GM12878 (cell line): ENCODE results near the gene AGAP1. TPM values are rescaled to one million over a fixed set of nuclear protein-coding genes. Genes with fewer than 3 reads are reported as not detected.

ENCODE experiments used
- ATAC-seq: fragments of 200-7000 bp; cut with Tn5 transposase; 3 replicates; pipeline ENCODE4 v1.9.1; 2020; ENCODE audit warnings: mild to moderate bottlenecking, moderate library complexity
- BruUV-seq: library from RNA; stranded (reverse); fragments of 400-500 nt; replicated peaks from 2 replicates; lab custom pipeline; 2021; lab: Mats Ljungman, UMichigan
- CTCF ChIA-PET: fragments of 300-600 bp; sonication (Branson Sonifier 250); formaldehyde crosslinking; extraction: SDS; loops from one replicate; lab custom pipeline; 2021; ENCODE audit warnings: inconsistent platforms; lab: Yijun Ruan, JAX
- POLR2A ChIA-PET: fragments of 350-600 bp; formaldehyde crosslinking; extraction: SDS; loops from one replicate; lab custom pipeline; 2021; ENCODE audit warnings: inconsistent platforms; lab: Charles Lee
- RAD21 ChIA-PET: fragments of 300-600 bp; sonication (Branson Sonifier 250); formaldehyde crosslinking; loops from one replicate; lab custom pipeline; 2023; ENCODE audit warnings: antibody characterized with exemption; ENCODE audit not compliant: unreplicated experiment; lab: Charles Lee
- SMC1A ChIA-PET: fragments of 300-600 bp; sonication (Branson Sonifier 250); formaldehyde crosslinking; loops from one replicate; lab custom pipeline; 2023; ENCODE audit not compliant: unreplicated experiment, uncharacterized antibody; lab: Charles Lee
- DNase-seq: peaks from one replicate; pipeline ENCODE4 v3.0.0-alpha.2; 2011; ENCODE audit warnings: low read depth, low spot score
- FAIRE-seq: peaks from 3 replicates; lab custom pipeline; 2011; peaks lifted over from hg19 to GRCh38; lab: Jason Lieb, UNC
- H2AFZ ChIP-seq: 2 replicates; pipeline ENCODE4 v1.6.0; 2011; ENCODE audit warnings: low read depth, low read length, control low read depth; ENCODE audit not compliant: control insufficient read depth
- H3K27ac ChIP-seq: 2 replicates; pipeline ENCODE4 v1.5.1; 2011; ENCODE audit warnings: control low read depth; ENCODE audit not compliant: control insufficient read depth, insufficient read depth
- H3K27me3 ChIP-seq, 2 experiments: replicated peaks in 1 of 2; 2 replicates each; pipeline versions ENCODE4 v1.6.0 to v1.6.1; 2011; ENCODE audit warnings: low read length in 1 of 2; ENCODE audit not compliant: control insufficient read depth in 2 of 2, insufficient read depth in 2 of 2
- H3K36me3 ChIP-seq, 2 experiments: 2 replicates each; pipeline ENCODE4 v1.5.1; 2011; ENCODE audit warnings: low read length in 1 of 2; ENCODE audit not compliant: control insufficient read depth in 2 of 2, insufficient read depth in 2 of 2
- H3K4me1 ChIP-seq: 2 replicates; pipeline ENCODE4 v1.6.1; 2011; ENCODE audit warnings: mild to moderate bottlenecking, low read length, moderate library complexity, mixed read lengths; ENCODE audit not compliant: control insufficient read depth, insufficient read depth
- H3K4me2 ChIP-seq: 2 replicates; pipeline ENCODE4 v1.6.0; 2011; ENCODE audit warnings: control low read depth; ENCODE audit not compliant: control insufficient read depth, insufficient read depth
- H3K4me3 ChIP-seq: fragments of 200-600 bp; sonication (generic); 2 replicates; pipeline ENCODE4 v1.5.1; 2016
- H3K79me2 ChIP-seq: 2 replicates; pipeline ENCODE4 v1.6.0; 2011; ENCODE audit warnings: low read length; ENCODE audit not compliant: control insufficient read depth, insufficient read depth
- H3K9ac ChIP-seq: 2 replicates; pipeline ENCODE4 v1.8.0; 2011; ENCODE audit warnings: low read length, control low read depth, mixed read lengths; ENCODE audit not compliant: control insufficient read depth, insufficient read depth
- H3K9me3 ChIP-seq: replicated peaks from 3 replicates; pipeline ENCODE4 v1.5.1; 2011; ENCODE audit warnings: mild to moderate bottlenecking, low read length; ENCODE audit not compliant: control insufficient read depth, insufficient read depth
- H4K20me1 ChIP-seq: 2 replicates; pipeline ENCODE4 v1.6.0; 2011; ENCODE audit not compliant: control insufficient read depth, insufficient read depth
- FOXM1 ChIP-seq: IDR thresholded peaks from 2 replicates; pipeline ENCODE4 v1.6.1; 2012; ENCODE audit warnings: low read depth, mild to moderate bottlenecking, inconsistent platforms, low read length, moderate library complexity
- PAX5 ChIP-seq: IDR thresholded peaks from 2 replicates; pipeline ENCODE4 v1.6.1; 2011; ENCODE audit warnings: low read depth, low read length, borderline replicate concordance
- SRF ChIP-seq, 2 experiments: IDR thresholded peaks; 2 replicates each; pipeline ENCODE4 v1.6.1; 2011; ENCODE audit warnings: low read depth in 2 of 2, low read length in 2 of 2, mild to moderate bottlenecking in 1 of 2, moderate library complexity in 1 of 2
- WGBS: methylation state at CpG from one replicate; pipeline ENCODE4 v1.1.6; 2016; ENCODE audit warnings: low lambda C conversion rate; ENCODE audit not compliant: insufficient replicate concordance, insufficient coverage; ENCODE audit errors: missing lambda C conversion rate; 5-methylcytosine and 5-hydroxymethylcytosine counted together
- in situ Hi-C: fragments of 300-500 bp; cut with MboI; formaldehyde crosslinking; loops from 9 replicates; pipeline ENCODE4 v1.14.3; 2018; ENCODE audit warnings: mixed read lengths
- intact Hi-C: fragments of 100-400 bp; cut with micrococcal nuclease; formaldehyde crosslinking; loops from one replicate; pipeline ENCODE4 v1.14.2; 2022; ENCODE audit not compliant: unreplicated experiment
- polyA plus RNA-seq, 11 experiments: library from polyadenylated mRNA; depleted of rRNA in 4 of 11; unstranded in 6 of 11; stranded (reverse) in 5 of 11; fragments of >200 nt; fragmentation: Nextera tagmentation in 4 of 11; fragmentation: Illumina TruSeq in 1 of 11; extraction: Ambion mirVana in 4 of 11; extraction: Trizol in 1 of 11; gene quantifications; 1 replicate in 1 of 11; 2 replicates in 10 of 11; pipeline versions ENCODE4 v1.2.1 to v1.2.3, GENCODE V29; 2011 to 2016; ENCODE audit warnings: inconsistent platforms in 2 of 11, missing spikeins in 2 of 11, low read depth in 1 of 11
- total RNA-seq, 4 experiments: library from RNA; depleted of rRNA in 3 of 4; stranded (reverse); fragments of >200 nt in 3 of 4; fragmentation: Illumina TruSeq in 1 of 4; extraction: Trizol in 1 of 4; gene quantifications; 2 replicates each; pipeline versions ENCODE4 v1.2.1 to v1.2.3, GENCODE V29; 2013 to 2021
- TF ChIP-seq, protein P1 (sequence below): fragments of 450-650 bp; formaldehyde crosslinking; IDR thresholded peaks from 2 replicates; pipeline ENCODE4 v1.4.0; 2020; ENCODE audit warnings: mild to moderate bottlenecking, moderate library complexity
- TF ChIP-seq, protein P2 (sequence below): fragments of 450-650 bp; IDR thresholded peaks from 2 replicates; pipeline ENCODE4 v1.6.1; 2016; ENCODE audit warnings: mild to moderate bottlenecking, moderate library complexity, borderline replicate concordance

Gene AGAP1
- total and polyA plus RNA-seq, 10 of the 15 experiments (the other 5 are each of a cell fraction or from before 2014, with no cell fraction given), result 0.05 to 0.15 (median 0.06) TPM; not detected in 7

DNA sequence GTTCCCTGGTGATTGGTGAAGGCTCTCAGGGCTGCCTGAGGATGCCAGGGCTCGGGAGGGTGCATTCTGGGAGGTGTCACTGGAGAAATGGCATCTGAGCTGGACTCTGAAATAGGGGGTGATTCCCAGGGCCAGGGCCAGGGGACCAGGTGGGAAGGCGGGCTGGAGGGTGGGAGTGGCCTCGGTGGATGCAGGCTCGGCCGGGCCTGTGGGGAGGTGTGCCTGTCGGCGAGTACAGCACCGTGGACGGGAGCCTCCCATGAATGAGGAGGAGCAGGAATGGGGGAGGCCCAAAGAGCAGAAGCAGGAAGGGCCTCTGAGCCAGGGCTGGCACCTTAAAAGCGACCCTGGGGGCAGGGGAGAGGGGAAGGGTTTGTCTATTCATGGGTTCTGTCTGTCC is 557.5 kb downstream of the AGAP1 start:
- RAD21 ChIA-PET, result no interaction called here

DNA sequence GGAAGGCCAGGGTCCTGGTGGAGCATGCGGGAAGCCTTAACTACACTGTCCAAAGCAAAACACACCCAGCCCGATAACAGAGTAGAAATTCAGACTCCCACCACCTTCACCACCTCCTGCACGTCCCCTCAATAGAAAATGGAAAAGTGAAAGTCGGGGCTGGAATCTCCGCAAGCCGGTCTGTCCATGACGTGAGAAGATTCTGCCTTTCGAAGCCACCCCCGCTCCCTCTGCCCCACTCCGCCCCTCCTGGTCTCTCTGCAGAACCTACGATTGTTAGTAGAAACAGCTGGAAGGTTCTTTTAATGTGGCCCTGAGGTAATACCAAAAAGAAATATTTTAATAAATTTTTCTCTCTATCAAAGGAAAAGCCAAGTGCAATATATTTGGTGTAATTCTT is 558.0 kb downstream of the AGAP1 start:
- H3K4me2 ChIP-seq, result no peak overlapping the region
- ChIA-PET CTCF (no interaction called here), SMC1A (no interaction called here), RAD21 (no interaction called here), POLR2A (no interaction called here)
- H3K36me3 ChIP-seq, result no peaks in the 10 kb centered on the region
- TF ChIP-seq, protein P1, sequence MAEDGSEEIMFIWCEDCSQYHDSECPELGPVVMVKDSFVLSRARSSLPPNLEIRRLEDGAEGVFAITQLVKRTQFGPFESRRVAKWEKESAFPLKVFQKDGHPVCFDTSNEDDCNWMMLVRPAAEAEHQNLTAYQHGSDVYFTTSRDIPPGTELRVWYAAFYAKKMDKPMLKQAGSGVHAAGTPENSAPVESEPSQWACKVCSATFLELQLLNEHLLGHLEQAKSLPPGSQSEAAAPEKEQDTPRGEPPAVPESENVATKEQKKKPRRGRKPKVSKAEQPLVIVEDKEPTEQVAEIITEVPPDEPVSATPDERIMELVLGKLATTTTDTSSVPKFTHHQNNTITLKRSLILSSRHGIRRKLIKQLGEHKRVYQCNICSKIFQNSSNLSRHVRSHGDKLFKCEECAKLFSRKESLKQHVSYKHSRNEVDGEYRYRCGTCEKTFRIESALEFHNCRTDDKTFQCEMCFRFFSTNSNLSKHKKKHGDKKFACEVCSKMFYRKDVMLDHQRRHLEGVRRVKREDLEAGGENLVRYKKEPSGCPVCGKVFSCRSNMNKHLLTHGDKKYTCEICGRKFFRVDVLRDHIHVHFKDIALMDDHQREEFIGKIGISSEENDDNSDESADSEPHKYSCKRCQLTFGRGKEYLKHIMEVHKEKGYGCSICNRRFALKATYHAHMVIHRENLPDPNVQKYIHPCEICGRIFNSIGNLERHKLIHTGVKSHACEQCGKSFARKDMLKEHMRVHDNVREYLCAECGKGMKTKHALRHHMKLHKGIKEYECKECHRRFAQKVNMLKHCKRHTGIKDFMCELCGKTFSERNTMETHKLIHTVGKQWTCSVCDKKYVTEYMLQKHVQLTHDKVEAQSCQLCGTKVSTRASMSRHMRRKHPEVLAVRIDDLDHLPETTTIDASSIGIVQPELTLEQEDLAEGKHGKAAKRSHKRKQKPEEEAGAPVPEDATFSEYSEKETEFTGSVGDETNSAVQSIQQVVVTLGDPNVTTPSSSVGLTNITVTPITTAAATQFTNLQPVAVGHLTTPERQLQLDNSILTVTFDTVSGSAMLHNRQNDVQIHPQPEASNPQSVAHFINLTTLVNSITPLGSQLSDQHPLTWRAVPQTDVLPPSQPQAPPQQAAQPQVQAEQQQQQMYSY (CRISPR knock-in tag), result no peak
- no peak for TF ChIP-seq SRF (IDR thresholded peaks at IDR 0.05; ENCODE audit: low read depth in 2 of 2, low read length in 2 of 2)
- no peak for TF ChIP-seq FOXM1
- TF ChIP-seq, protein P2, sequence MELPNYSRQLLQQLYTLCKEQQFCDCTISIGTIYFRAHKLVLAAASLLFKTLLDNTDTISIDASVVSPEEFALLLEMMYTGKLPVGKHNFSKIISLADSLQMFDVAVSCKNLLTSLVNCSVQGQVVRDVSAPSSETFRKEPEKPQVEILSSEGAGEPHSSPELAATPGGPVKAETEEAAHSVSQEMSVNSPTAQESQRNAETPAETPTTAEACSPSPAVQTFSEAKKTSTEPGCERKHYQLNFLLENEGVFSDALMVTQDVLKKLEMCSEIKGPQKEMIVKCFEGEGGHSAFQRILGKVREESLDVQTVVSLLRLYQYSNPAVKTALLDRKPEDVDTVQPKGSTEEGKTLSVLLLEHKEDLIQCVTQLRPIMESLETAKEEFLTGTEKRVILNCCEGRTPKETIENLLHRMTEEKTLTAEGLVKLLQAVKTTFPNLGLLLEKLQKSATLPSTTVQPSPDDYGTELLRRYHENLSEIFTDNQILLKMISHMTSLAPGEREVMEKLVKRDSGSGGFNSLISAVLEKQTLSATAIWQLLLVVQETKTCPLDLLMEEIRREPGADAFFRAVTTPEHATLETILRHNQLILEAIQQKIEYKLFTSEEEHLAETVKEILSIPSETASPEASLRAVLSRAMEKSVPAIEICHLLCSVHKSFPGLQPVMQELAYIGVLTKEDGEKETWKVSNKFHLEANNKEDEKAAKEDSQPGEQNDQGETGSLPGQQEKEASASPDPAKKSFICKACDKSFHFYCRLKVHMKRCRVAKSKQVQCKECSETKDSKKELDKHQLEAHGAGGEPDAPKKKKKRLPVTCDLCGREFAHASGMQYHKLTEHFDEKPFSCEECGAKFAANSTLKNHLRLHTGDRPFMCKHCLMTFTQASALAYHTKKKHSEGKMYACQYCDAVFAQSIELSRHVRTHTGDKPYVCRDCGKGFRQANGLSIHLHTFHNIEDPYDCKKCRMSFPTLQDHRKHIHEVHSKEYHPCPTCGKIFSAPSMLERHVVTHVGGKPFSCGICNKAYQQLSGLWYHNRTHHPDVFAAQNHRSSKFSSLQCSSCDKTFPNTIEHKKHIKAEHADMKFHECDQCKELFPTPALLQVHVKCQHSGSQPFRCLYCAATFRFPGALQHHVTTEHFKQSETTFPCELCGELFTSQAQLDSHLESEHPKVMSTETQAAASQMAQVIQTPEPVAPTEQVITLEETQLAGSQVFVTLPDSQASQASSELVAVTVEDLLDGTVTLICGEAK, result no peak
- intact Hi-C loops, result no loop called here
- DNase-seq (no peak), FAIRE-seq (no peak), ATAC-seq (no peak)
- WGBS, result 60% methylated on average over 11 of the region's 11 CpGs
- H4K20me1 ChIP-seq, result no peaks in the 10 kb centered on the region
- no peaks in the 10 kb centered on the region for H3K79me2 ChIP-seq
- no peak overlapping the region for H3K27ac ChIP-seq
- H3K9me3 ChIP-seq, result no peaks in the 10 kb centered on the region
- no peak overlapping the region for H3K4me3 ChIP-seq
- peaks cover 0 to 1% of the 10 kb centered on the region in 2 experiments; a peak in 1 of 4 replicates for H3K27me3 ChIP-seq
- in situ Hi-C loops, result no loop called here
- BruUV-seq, result no TSS peak
- no peak overlapping the region for H3K9ac ChIP-seq
- H2AFZ ChIP-seq, result no peak overlapping the region
- H3K4me1 ChIP-seq, result no peaks in the 10 kb centered on the region

More for the DNA sequence above, 557.5 kb downstream of the AGAP1 start:
- Histone ChIP-seq H3K9me3 (no peaks in the 10 kb centered on the region), H3K27me3 (peaks cover 0 to 1% of the 10 kb centered on the region in 2 experiments; a peak in 1 of 4 replicates), H2AFZ (no peak overlapping the region), H3K4me2 (no peak overlapping the region), H3K4me1 (no peaks in the 10 kb centered on the region), H3K9ac (no peak overlapping the region), H3K79me2 (no peaks in the 10 kb centered on the region), H3K4me3 (no peak overlapping the region), H3K36me3 (no peaks in the 10 kb centered on the region), H3K27ac (no peak overlapping the region), H4K20me1 (no peaks in the 10 kb centered on the region)
- TF ChIP-seq PAX5, result no peak
- intact Hi-C loops, result no loop called here
- no TSS peak for BruUV-seq
- no peak for DNase-seq
- no peak for ATAC-seq
- in situ Hi-C loops, result no loop called here
- POLR2A ChIA-PET, result no interaction called here
- no peak for FAIRE-seq
- SMC1A ChIA-PET, result no interaction called here
- WGBS, result 10% methylated on average over 9 of the region's 10 CpGs
- CTCF ChIA-PET, result no interaction called here
